Stimulated activated CD4-positive, alpha-beta T cell treated with anti-CD3 and anti-CD28 coated beads, Interleukin-2, amount 100 ng/mL, for 48 hours (primary cell): Measurements from ENCODE around the gene DRC3.

Source experiments
- DNase-seq, 2 donors: peaks; one replicate each; pipeline ENCODE4 v3.0.0-alpha.2; 2020

The DRC3 gene

DNA sequence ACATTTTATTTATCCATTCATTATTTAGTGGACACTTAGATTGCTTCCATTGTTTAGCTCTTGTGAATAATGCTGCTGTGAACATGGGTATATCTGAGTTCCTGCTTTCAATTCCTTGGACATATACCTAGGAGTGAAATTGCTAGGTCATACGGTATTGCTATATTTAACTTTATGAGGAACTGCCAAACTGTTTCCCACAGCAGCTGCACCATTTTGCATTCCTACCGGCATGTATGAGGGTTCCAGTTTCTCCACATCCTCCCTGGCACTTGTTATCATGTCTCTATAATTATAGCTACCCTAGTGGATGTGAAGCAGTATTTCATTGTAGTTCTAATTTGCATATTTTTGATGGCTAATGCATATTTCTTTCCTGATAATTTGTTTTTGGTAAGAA lies 91.4 kb downstream of the DRC3 start:
- DNase-seq, result no peak

- no peak for DNase-seq
Observed at GRCh38 chr17:18065546-18065945, 92.9 kb downstream of the DRC3 start.
